BE2C (cell line): ENCODE data around the gene CLDN9.
"Not testable (repeated sequence)": the region's sequence is repeated elsewhere in the genome, so short reads cannot be mapped to it uniquely, and the experiment has no call there.

ENCODE experiments used
- DNase-seq: peaks from one replicate; pipeline ENCODE4 v3.0.0-alpha.2; 2020
- H3K27me3 ChIP-seq: fragments of 250-450 bp; sonication (Bioruptor Pico); 2 replicates; pipeline ENCODE4 v1.5.1; 2020; ENCODE audit warnings: mild to moderate bottlenecking
- H3K36me3 ChIP-seq: fragments of 250-450 bp; sonication (Bioruptor Pico); 2 replicates; pipeline ENCODE4 v1.5.1; 2020; ENCODE audit warnings: mild to moderate bottlenecking
- H3K4me1 ChIP-seq: fragments of 250-450 bp; sonication (Bioruptor Pico); 2 replicates; pipeline ENCODE4 v1.5.1; 2020
- H3K4me3 ChIP-seq: 2 replicates; pipeline ENCODE4 v1.5.1; 2011; ENCODE audit warnings: low read depth, low read length
- H3K9me3 ChIP-seq: fragments of 250-450 bp; sonication (Bioruptor Pico); 2 replicates; pipeline ENCODE4 v1.5.1; 2020
- TF ChIP-seq, protein P1 (sequence below): IDR thresholded peaks from 2 replicates; pipeline ENCODE4 v1.5.1; 2012; ENCODE audit warnings: mild to moderate bottlenecking, low read depth, low read length

CLDN9 gene

DNA sequence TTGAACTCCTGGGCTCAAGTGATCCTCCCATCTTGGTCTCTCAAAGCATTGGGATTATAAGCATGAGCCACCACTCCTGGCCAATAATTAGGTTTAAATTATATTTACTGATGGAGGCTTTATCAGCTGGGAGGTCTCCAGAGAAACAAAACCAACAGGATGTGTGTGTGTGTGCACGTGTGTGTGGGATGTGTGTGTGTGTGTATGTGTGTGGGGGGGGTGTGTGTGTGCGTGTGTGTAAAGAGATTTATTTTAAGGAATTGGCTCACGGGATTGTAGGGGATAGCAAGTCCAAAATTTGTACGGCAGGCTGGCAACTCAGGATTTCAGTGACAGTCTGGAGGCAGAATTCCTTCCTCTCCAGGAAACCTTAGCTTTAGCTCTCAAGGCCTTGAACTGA, 38.3 kb downstream of the CLDN9 start:
- no peaks in the 10 kb centered on the region for H3K9me3 ChIP-seq
- DNase-seq: no peak
- H3K4me3 ChIP-seq: no peak overlapping the region
- H3K4me1 ChIP-seq: no peaks in the 10 kb centered on the region
- peaks cover 55% of the 10 kb centered on the region for H3K27me3 ChIP-seq
- TF ChIP-seq, protein P1, sequence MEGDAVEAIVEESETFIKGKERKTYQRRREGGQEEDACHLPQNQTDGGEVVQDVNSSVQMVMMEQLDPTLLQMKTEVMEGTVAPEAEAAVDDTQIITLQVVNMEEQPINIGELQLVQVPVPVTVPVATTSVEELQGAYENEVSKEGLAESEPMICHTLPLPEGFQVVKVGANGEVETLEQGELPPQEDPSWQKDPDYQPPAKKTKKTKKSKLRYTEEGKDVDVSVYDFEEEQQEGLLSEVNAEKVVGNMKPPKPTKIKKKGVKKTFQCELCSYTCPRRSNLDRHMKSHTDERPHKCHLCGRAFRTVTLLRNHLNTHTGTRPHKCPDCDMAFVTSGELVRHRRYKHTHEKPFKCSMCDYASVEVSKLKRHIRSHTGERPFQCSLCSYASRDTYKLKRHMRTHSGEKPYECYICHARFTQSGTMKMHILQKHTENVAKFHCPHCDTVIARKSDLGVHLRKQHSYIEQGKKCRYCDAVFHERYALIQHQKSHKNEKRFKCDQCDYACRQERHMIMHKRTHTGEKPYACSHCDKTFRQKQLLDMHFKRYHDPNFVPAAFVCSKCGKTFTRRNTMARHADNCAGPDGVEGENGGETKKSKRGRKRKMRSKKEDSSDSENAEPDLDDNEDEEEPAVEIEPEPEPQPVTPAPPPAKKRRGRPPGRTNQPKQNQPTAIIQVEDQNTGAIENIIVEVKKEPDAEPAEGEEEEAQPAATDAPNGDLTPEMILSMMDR: no peak
- no peaks in the 10 kb centered on the region for H3K36me3 ChIP-seq

DNA sequence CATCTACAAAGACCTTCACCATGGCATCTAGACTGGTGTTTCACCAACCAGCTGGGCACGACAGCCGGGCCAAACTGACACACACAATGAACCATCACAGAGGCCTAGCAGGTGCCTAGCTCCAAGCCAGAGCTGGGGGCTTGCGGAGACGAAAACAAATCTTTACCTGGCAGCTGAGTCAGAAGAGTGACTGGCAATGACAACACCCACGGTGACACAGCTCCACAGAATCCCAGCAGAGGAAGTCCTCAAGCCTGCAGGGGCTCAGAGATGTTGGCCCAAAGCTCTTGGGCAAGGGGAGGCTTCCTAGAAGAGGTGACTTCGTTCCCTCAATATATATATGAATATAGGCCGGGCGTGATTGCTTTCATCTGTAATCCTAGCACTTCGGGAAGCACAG, 38.8 kb downstream of the CLDN9 start:
- TF ChIP-seq, protein P1: no peak
- peaks cover 50% of the 10 kb centered on the region for H3K27me3 ChIP-seq
- no peak overlapping the region for H3K4me3 ChIP-seq
- DNase-seq: no peak
- no peaks in the 10 kb centered on the region for H3K36me3 ChIP-seq
- H3K9me3 ChIP-seq: no peaks in the 10 kb centered on the region
- no peaks in the 10 kb centered on the region for H3K4me1 ChIP-seq

- not testable (repeated sequence) for DNase-seq, H3K4me1 ChIP-seq, H3K36me3 ChIP-seq, H3K9me3 ChIP-seq, H3K4me3 ChIP-seq
- H3K27me3 ChIP-seq: peaks cover 38% of the 10 kb centered on the region
These were observed 40.0 kb downstream of the CLDN9 start for GRCh38 chr16:3052571-3053329.

DNA sequence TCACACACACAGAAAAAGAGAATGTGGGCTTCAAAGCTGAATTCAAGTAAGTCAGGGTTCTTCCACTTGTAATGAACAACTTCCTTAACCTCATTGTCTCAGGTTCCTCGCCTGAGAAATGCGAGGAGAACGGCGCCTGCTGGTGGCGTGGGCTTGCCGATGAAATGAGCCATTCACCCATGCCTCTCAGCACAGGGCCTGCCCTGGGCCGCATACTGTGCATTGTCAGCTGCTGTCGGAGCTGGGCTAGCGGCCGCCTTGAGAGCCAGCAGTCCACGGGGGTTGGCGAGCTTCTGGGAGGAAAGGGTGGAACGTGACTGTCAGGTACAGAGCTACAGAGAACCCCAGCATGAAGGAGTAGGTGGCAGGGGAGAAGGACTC, 40.6 kb downstream of the CLDN9 start:
- peaks cover 35% of the 10 kb centered on the region for H3K27me3 ChIP-seq
- not testable (repeated sequence) for H3K36me3 ChIP-seq, H3K9me3 ChIP-seq, DNase-seq, H3K4me3 ChIP-seq, H3K4me1 ChIP-seq

- Histone ChIP-seq H3K4me1 (no peaks in the 10 kb centered on the region), H3K36me3 (no peaks in the 10 kb centered on the region), H3K9me3 (no peaks in the 10 kb centered on the region), H3K27me3 (peaks cover 18% of the 10 kb centered on the region), H3K4me3 (no peak overlapping the region)
- DNase-seq: no peak
- TF ChIP-seq, protein P1: no peak
These were observed 42.4 kb downstream of the CLDN9 start for GRCh38 chr16:3054965-3055733.

DNA sequence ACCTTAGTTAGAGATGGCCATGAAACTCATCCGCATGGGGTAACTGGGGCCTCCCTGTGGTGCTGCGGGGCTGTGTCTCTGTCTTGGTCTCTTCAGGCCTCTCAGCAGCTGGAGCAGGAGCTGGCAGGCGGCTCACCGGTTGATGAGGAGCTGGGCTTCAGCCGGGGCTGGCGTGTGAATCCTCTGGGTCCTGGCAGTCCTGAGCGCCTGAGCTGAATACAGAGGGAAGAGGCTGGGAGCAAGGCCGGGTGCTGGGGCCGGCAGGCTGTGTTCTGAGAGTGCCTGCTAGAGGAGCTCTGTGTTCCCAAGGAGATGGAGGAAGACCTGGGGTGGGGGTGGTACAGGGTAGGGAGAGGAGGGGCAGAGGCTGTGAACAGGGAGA, 43.0 kb downstream of the CLDN9 start:
- H3K36me3 ChIP-seq, H3K9me3 ChIP-seq, H3K4me1 ChIP-seq, DNase-seq, H3K4me3 ChIP-seq: not testable (repeated sequence)
- H3K27me3 ChIP-seq: peaks cover 12% of the 10 kb centered on the region

DNA sequence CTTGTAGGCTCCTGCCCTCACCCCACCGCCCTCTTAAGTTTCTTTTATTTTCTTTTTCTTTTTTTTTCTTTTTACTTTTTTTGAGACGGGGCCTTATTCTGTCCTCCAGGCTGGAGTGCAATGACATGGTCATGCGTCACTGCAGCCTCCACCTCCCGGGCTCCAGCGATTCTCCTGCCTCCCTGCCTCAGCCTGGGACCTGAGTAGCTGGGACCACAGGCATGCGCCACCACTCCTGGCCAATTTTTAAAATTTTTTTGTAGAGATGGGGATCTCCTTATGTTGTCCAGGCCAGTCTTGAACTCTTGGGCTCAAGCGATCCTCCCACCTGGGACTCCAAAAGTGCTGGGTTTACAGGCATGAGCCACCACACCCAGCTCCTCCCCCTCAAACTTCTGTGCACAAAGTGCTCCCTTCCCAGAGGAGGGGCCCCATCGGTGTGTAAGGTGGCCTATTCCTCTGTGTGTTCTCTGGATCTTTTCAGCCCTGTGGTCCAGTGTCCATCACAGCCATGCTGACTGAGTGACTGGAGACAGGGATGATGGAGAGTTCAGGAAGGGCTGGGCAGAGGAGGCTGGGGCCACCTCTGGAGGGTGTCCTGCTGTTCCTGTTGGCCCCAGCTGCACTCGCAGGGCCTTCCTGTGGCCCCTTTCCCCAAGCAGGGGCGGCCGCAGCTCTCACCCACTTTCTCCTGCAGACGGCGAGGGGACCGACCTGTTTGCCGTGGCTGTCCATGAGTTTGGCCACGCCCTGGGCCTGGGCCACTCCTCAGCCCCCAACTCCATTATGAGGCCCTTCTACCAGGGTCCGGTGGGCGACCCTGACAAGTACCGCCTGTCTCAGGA, 43.8 kb downstream of the CLDN9 start:
- Histone ChIP-seq H3K9me3 (no peaks in the 10 kb centered on the region), H3K4me3 (no peak overlapping the region), H3K36me3 (no peaks in the 10 kb centered on the region), H3K27me3 (peaks cover 4% of the 10 kb centered on the region; the same call in 1 of the 2 replicates), H3K4me1 (no peaks in the 10 kb centered on the region)
- TF ChIP-seq, protein P1: no peak
- DNase-seq: no peak
